Measurements from ENCODE around the gene SLC44A1.

SLC44A1 gene

DNA sequence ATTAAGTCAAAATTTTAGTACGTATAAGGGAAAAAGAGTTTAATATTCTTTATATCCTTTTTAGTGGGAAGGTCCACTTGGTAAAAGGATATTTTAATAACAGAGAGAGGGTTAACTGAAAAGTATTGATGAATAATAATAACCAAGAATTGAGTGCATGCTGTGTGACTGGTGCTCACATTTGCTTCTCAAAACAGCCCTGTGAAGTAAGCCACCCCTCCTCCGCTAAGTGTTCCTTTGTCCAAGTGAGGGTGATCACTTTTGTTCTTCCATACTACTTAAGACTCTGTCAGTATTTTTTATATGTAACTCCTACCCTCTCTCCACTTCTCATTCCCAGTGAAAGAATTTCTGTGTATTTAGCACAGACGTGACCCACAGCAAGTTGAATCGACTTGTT is 51.5 kb downstream of the SLC44A1 start:
- TF ChIP-seq CTCF (IDR thresholded peaks at IDR 0.05): no peak

- no peak for TF ChIP-seq CTCF (IDR thresholded peaks at IDR 0.05)
Measured at GRCh38 chr9:105296445-105296844, 52.0 kb downstream of the SLC44A1 start.

- no peak for TF ChIP-seq CTCF (IDR thresholded peaks at IDR 0.05)
Measured at GRCh38 chr9:105296877-105297287, 52.4 kb downstream of the SLC44A1 start.

DNA sequence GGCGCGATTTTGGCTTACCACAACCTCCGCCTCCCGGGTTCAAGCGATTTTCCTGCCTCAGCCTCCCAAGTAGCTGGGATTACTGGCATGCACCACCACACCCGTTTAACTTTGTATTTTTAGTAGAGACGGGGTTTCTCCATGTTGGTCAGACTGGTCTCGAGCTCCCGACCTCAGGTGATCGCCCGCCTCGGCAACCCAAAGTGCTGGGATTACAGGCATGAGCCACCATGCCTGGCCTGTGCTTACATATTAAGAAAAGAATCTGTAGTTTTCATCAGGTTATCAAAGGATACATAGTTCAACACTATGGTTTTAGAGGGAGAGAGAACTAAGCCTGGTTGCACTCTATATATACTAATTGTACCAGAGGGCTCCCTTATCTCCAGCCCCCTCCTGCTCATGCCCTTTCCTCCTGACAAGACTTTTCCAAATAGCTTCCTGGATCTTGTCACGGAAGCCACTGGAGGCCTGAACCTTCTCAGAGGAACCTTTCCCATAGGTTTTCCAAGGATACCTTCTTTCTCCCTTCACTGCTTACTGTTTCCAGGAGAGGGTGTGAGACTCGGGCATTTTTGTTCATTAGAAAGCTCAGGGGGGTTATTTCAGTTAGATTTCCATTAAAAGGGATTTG is 53.1 kb downstream of the SLC44A1 start:
- TF ChIP-seq CTCF (IDR thresholded peaks at IDR 0.05): no peak

DNA sequence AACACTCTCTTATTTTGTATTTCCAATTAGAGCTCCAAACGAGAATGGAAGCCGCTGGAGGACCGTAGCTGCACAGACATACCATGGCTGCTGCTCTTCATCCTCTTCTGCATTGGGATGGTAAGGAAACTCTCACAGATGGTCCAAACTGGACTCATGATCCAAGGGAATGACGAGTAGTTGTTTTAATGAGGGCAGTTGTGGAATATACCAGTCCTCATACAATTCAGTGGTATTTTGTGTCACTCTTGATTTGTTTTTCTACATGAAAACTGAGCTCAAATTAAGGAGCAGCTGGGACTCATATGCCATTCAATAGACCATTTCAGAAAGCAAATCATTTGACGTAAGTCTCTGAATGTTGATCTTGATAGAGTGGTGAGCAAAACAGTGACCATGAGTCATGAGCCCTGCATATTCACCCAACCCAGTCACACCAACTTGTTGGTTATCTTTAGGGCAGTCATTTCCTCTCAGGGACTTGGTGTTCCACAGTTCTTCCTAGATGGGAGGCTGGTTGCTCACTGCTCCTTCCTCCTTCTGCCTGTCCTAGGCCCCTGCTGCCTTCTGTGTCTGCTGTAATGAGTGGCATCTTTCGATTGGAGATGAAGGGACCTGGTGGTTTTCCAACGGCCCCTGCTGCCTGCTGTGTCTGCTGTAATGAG is 54.9 kb downstream of the SLC44A1 start:
- TF ChIP-seq CTCF (IDR thresholded peaks at IDR 0.05): no peak

DNA sequence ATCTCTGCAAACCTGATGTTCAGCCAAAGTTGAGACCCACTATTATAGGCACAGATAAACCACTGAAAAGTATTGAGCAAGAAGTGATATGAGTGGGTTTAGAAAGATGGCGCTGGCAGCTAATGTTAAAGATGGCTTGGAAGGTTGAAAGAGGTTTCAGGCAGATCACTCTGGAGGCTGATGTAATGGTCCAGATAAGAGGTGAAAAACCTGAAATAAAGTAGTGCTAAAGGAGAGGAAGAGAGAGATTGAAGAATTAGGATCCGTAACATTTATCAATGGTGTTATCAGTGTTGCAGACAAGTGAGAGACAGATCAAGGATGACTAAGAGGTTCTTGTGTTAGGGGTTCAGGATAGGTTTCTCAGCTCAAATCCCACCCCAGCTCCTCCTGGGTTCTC is 58.3 kb downstream of the SLC44A1 start:
- TF ChIP-seq CTCF (IDR thresholded peaks at IDR 0.05): no peak

- no peak for TF ChIP-seq CTCF (IDR thresholded peaks at IDR 0.05)
Measured at GRCh38 chr9:105305856-105306255, 61.4 kb downstream of the SLC44A1 start.

Measured in LNCAP (cell line).